Measurements from ENCODE around the gene MIEF2. TPM values are rescaled to one million over a fixed set of nuclear protein-coding genes. Genes with fewer than 3 reads are reported as not detected.
"Not testable (repeated sequence)": the region's sequence is repeated elsewhere in the genome, so short reads cannot be mapped to it uniquely, and the experiment has no call there.

The MIEF2 gene
- total RNA-seq, 1 donor from 2014 or later: 6.4 TPM

DNA sequence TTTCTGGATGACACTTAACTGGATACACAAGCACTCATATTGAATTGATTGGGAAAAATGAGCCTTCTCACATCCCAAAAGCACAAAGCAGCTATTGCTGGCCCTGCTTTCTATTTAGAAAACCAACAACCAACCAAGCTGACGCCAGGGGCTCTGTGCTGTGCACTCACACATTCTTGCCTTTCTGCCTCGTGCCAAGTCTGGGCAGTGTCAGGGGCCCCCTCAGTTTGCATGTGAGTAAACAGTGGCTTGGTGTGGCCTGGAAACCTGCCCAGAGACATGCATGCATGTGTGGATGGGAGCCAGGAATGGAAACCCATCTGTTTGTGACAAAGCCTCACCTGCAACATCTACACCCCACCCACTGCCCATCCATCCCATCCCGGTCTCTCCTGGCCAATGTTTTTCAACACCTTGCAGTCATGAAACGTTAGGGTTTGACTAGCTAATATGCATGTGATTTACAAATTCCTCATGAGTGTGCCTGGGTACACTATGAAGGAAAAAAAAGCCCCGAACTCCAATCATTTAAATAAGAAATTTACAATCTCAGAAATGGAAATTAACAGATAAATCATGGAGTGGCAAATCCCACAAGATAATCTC lies 20.4 kb downstream of the MIEF2 start:
- no peak for DNase-seq (ENCODE audit: low spot score)
- ATAC-seq: no peak

DNA sequence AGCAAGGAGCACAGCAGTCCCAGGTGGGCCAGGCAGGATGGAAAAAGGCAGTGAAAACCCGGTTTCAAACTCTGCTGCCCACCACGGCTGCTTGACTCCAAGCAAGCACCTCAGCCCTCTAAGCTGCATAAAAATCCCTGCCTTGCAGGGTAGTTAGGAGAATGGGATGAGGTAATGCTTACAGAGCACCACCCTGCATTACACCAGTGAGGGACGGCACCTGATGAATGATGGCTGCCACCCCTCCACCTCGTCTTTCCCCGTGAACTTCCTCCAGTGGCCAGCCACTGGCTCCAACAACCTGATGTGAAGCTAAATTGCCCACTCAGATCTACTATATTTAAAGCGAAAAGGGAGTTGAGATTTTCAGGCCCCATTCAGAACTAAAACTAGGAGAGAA lies 21.3 kb downstream of the MIEF2 start:
- DNase-seq (ENCODE audit: low spot score) (no peak), ATAC-seq (no peak)

DNA sequence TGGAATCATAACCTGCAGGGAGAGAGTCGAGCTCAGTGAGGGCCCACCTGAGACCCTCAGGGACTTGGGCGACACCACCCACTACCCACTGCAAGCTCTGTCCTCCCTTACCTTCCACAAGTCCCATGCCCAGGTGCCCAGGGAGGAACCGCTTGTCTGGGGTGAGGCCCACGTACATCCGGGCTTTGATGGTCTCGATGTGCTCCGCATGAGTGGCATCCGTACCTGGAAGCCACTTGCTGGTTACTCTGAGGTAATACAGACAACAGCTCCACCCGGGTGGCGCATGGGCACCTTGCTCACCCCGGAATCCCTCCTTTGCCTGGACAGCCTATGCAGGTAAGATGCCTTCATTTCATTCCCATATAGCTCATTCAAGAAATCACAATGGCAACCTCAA lies 24.8 kb downstream of the MIEF2 start:
- ATAC-seq (no peak), DNase-seq (ENCODE audit: low spot score) (no peak)

DNA sequence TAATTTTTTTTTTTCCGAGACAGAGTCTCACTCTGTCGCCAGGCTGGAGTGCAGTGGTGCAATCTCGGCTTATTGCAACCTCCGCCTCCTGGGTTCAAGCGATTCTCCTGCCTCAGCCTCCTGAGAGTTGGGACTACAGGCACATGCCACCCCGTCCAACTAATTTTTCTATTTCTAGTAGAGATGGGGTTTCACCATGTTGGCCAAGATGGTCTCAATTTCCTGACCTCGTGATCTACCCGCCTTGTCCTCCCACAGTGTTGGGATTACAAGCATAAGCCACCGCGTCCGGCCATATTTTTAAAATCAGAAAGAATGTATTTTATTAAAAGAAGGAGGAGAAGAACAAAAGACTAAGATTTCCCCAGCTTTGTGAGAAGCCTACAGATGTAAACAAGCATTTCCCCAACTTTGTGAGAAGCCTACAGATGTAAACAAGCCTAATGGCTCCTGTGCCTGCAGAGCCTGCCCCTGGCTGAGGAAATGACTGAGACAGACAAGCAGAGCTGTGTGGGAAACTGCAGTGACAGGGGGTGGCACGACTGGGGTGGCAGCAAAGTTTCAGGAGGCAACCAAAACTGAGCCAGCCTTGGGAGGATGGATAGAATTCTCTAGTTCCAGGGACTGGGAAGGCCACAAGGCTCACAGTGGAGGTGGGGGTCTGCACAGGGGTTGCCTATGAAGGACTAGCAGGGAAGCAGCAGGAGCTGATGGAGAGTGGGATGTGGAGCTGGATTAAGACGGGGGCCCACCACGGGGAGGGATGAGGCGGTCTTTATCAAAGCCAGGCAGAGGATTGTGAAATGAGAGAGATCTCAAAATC lies 31.5 kb downstream of the MIEF2 start:
- DNase-seq (ENCODE audit: low spot score) (no peak), ATAC-seq (no peak)

DNA sequence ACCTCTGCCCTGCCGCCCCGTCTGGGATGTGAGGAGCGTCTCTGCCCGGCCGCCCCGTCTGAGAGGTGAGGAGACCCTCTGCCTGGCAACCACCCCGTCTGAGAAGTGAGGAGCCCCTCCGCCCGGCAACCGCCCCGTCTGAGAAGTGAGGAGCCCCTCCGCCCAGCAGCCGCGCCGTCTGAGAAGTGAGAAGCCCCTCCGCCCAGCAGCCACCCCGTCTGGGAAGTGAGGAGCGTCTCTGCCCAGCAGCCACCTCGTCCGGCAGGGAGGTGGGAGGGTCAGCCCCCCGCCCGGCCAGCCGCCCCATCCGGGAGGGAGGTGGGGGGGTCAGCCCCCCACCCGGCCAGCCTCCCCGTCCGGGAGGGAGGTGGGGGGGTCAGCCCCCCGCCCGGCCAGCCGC lies 37.6 kb downstream of the MIEF2 start:
- not testable (repeated sequence) for DNase-seq (ENCODE audit: low spot score); ATAC-seq

DNA sequence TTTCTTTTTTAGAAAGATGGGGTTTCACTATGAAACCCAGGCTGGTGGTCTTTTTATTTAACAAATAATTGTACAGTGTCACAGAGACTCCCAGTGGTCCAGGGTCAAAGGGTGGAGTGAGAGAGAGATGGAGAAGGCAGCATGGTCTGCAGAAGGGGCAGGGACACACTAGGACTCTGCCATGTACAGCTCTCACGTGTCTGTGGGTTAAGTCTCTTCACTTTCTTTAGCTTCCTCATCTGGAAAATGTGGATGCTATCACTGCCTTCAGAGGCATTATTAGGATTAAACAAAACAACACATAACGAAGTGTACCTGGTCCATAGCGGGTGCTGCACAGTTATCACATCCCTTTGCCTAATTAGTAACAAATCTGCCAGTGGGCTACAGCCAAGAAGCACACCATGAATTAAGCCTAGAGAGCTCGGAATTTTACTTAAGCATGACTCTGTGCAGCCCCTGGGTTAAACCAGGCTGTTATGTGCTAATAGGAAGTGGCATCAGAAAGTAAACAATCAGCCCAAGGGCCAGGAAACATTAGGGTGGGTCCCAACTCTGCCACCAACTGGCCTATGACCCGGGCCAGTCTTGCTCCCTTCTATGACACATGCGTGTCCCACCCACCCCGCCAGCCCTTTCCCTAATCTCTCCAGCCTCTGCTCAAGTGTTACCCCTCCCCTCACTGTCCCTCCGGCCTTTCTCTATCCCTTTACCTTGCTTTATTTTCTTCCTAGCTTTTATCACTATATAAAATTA lies 40.4 kb downstream of the MIEF2 start:
- ATAC-seq (peak; percentile 36), DNase-seq (ENCODE audit: low spot score) (no peak)

DNA sequence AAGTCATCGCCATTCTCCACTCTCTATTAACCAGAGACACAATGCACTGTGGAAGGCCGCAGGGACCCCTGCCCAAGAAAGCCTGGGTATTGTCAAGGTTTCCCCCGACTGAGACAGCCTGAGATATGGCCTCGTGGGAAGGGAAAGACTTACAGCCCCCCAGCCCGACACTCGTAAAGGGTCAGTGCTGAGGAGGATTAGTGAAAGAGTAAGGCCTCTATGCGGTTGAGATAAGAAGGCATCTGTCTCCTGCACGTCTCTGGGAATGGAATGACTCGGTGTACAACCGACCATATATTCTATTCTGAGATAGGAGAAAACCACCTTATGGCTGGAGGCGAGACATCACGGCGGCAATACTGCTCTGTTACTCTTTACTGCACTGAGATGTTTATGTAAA lies 42.7 kb downstream of the MIEF2 start:
- not testable (repeated sequence) for DNase-seq (ENCODE audit: low spot score)

DNA sequence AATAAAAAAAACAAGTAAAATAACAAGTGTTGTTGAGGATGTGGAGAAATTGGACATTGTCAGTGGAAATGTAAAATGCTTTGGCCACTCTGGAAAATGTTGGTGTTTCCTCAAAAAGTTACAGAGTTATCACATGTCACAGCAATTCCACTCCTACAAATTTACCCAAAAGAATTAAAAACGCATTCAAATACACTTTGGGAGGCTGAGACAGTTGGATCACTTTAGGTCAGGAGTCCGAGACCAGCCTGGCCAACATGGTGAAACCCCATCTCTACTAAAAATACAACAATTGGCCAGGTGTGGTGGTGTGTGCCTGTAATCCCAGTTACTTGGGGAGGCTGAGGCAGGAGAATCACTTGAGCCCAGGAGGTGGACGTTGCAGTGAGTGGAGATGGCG lies 48.7 kb downstream of the MIEF2 start:
- ATAC-seq: no peak

More for the DNA sequence above, 42.7 kb downstream of the MIEF2 start:
- ATAC-seq: not testable (repeated sequence)

DNA sequence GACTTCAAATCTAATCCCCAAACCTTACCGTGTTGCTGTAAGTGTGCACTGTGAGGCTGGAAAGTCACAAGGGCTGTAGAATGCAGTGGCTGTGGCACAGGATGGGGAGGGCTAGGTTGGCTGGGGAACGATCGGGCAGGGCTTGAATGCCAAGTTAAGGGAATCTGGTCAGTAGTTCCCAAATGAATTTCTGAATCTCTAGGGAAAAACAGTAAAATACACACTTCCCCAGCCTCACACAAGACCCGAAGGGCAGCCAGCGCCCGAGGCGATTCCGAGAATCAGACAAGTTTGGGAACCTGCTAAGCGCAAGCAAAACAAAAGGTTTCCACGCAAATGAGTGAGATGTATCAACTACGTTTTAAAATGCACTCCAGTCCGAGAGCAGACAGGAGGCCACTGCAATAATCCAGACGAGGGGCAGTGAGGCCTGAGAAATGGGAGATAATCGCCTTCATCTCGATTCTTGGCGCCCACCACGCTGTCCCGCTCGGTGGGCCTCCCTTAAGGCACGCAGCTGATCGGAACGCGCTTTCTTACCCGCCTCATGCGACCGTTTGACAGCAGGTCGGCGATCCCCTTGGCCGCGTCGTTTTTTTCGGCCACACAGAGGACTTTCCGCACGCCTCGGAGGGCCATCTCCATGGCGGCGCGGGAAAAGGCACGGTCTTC lies 53.7 kb downstream of the MIEF2 start:
- ATAC-seq (peak; percentile 20), DNase-seq (ENCODE audit: low spot score) (no peak)

More for the DNA sequence above, 48.7 kb downstream of the MIEF2 start:
- DNase-seq (ENCODE audit: low spot score): no peak

DNA sequence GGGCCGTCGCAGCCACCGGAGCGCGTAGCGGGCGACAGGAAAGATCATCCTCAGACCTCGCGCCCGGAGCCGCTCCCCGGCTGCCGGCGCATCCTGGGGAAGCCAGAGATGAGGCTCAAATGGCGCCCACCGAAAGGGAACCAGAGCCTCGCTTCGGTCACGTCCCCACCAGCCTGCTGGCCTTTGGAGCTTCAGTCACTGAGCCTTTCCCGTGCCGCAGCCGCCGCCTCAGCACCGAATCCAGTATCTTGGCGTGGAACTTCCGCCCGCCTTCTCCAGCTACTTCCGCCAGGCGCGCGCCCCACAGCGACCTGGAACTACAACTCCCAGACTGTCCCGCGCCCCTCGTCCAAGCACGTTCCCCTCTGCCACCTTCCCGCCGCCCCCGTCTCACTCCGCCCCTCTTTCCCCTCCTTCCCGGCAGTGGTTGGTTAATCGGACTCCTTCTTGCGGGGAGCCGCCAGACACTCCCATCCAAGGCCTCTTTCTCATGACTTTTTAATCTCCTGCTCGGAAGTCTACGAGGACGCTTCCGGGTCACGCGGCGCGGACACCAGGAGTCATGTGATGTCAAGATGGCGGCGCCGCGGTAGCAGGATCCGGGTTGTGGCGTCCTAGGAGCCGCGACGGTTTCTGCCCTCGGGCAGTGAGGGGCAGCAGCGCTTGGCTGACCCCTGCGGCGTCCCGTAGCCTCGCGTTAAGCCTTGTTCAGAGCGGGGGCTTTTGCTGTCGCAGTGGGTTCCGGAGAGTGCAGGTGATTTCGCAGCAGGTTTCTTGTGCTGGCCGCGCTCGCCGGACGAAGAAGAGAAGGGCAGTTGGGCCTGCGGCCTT lies 54.5 kb downstream of the MIEF2 start, which contains the start of the genes SMCR8 and TOP3A:
Gene SMCR8, plus strand, starts transcription at position 563 of the 831 bp plus-strand sequence. CDS start 497 bp downstream, outside the sequence.
Gene TOP3A, minus strand, starts transcription at position 264 of the 831 bp plus-strand sequence. Its CDS starts 216 bp downstream, at position 48.
- DNase-seq (ENCODE audit: low spot score) (peak; percentile 97), ATAC-seq (peak; percentile 93)

DNA sequence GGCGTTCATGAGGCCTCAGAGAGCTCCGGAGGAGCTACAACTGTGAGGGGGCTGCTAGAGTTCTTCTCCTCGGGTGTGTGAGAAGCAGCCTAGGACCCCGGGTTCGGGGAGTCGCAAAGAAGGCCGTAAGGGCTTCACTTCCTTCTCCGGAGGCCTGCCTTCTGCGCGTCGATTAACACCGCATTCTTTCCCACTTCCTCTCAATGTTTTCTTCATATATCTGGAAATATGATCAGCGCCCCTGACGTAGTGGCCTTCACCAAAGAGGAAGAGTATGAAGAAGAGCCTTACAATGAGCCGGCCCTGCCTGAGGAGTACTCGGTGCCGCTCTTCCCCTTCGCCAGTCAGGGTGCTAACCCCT lies 55.1 kb downstream of the MIEF2 start:
- ATAC-seq: no peak

DNA sequence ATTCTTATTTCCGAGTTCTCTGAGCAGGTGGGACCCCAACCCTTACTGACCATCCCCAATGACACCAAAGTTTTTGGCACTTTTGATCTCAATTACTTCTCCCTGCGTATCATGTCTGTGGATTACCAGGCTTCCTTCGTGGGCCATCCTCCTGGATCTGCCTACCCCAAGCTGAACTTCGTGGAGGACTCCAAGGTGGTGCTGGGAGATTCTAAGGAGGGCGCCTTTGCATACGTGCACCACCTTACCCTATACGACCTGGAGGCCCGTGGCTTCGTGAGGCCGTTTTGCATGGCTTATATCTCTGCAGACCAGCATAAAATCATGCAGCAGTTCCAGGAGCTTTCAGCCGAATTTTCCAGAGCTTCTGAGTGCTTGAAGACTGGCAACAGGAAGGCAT lies 55.5 kb downstream of the MIEF2 start:
- no peak for ATAC-seq
- no peak for DNase-seq (ENCODE audit: low spot score)

More for the DNA sequence above, 55.1 kb downstream of the MIEF2 start:
- no peak for DNase-seq (ENCODE audit: low spot score)

Other genes starting within 250 kb of the MIEF2 start
- 25.9 TPM for gene ATPAF2, start 221.5 kb upstream of the MIEF2 start, total RNA-seq
- 5.6 TPM for gene GID4, start 221.3 kb upstream of the MIEF2 start, total RNA-seq
- gene DRG2, start 172.7 kb upstream of the MIEF2 start, total RNA-seq: 13.0 TPM
- gene MYO15A, start 151.9 kb upstream of the MIEF2 start, total RNA-seq: 6.0 TPM
- 69.2 TPM for gene ALKBH5, start 76.8 kb upstream of the MIEF2 start, total RNA-seq
- 3.3 TPM for gene LLGL1, start 35.0 kb upstream of the MIEF2 start, total RNA-seq
- gene FLII, start 1.9 kb upstream of the MIEF2 start, total RNA-seq: 102 TPM
- gene TOP3A, start 54.3 kb downstream of the MIEF2 start, total RNA-seq: 19.8 TPM
- gene SMCR8, start 54.6 kb downstream of the MIEF2 start, total RNA-seq: 5.1 TPM
- 439 TPM for gene SHMT1, start 102.9 kb downstream of the MIEF2 start, total RNA-seq
- gene EVPLL, start 117.1 kb downstream of the MIEF2 start, total RNA-seq: 2.2 TPM
- gene LGALS9C, start 216.1 kb downstream of the MIEF2 start, total RNA-seq: 0.18 TPM

Data from left lobe of liver (tissue), 2 donors.